ENCODE results near the gene CMIP.

The CMIP gene

GRCh38 chr16:81703177-81704155, 258.9 kb downstream of the CMIP start:
- Histone ChIP-seq H3K9ac (ENCODE audit: low read length) (no peak overlapping the region), H3K27ac (ENCODE audit: low read depth, low read length) (peak overlapping the region; percentile 21)

GRCh38 chr16:81705261-81705660, 260.7 kb downstream of the CMIP start:
- Histone ChIP-seq H3K4me1 (ENCODE audit: control insufficient read depth, insufficient read depth, low read length) (peaks cover 17% of the 10 kb centered on the region), H3K36me3 (ENCODE audit: control insufficient read depth, insufficient read depth, low read length) (peaks cover 24% of the 10 kb centered on the region), H3K27ac (ENCODE audit: low read depth, low read length) (no peak overlapping the region), H3K27me3 (ENCODE audit: control insufficient read depth, insufficient read depth, low read length) (no peaks in the 10 kb centered on the region), H3K9ac (ENCODE audit: low read length) (no peak overlapping the region), H3K4me3 (ENCODE audit: low read length) (no peak overlapping the region)

More at GRCh38 chr16:81703177-81704155, 258.9 kb downstream of the CMIP start:
- H3K36me3 ChIP-seq (ENCODE audit: control insufficient read depth, insufficient read depth, low read length): peaks cover 16% of the 10 kb centered on the region
- H3K4me1 ChIP-seq (ENCODE audit: control insufficient read depth, insufficient read depth, low read length): peaks cover 17% of the 10 kb centered on the region
- no peaks in the 10 kb centered on the region for H3K27me3 ChIP-seq (ENCODE audit: control insufficient read depth, insufficient read depth, low read length)
- H3K4me3 ChIP-seq (ENCODE audit: low read length): no peak overlapping the region

- Histone ChIP-seq H3K27ac (ENCODE audit: low read depth, low read length) (peak overlapping the region; percentile 60), H3K4me3 (ENCODE audit: low read length) (no peak overlapping the region), H3K36me3 (ENCODE audit: control insufficient read depth, insufficient read depth, low read length) (peaks cover 17% of the 10 kb centered on the region), H3K9ac (ENCODE audit: low read length) (no peak overlapping the region), H3K4me1 (ENCODE audit: control insufficient read depth, insufficient read depth, low read length) (peaks cover 18% of the 10 kb centered on the region), H3K27me3 (ENCODE audit: control insufficient read depth, insufficient read depth, low read length) (no peaks in the 10 kb centered on the region)
These were observed 262.0 kb downstream of the CMIP start for GRCh38 chr16:81706327-81707295.

- H3K9ac ChIP-seq (ENCODE audit: low read length): no peak overlapping the region
- H3K36me3 ChIP-seq (ENCODE audit: control insufficient read depth, insufficient read depth, low read length): peaks cover 16% of the 10 kb centered on the region
- peaks cover 23% of the 10 kb centered on the region for H3K4me1 ChIP-seq (ENCODE audit: control insufficient read depth, insufficient read depth, low read length)
- peak overlapping the region; percentile 60 for H3K27ac ChIP-seq (ENCODE audit: low read depth, low read length)
- no peaks in the 10 kb centered on the region for H3K27me3 ChIP-seq (ENCODE audit: control insufficient read depth, insufficient read depth, low read length)
- no peak overlapping the region for H3K4me3 ChIP-seq (ENCODE audit: low read length)
These were observed 263.0 kb downstream of the CMIP start for GRCh38 chr16:81707411-81708265.

- Histone ChIP-seq H3K9ac (ENCODE audit: low read length) (no peak overlapping the region), H3K36me3 (ENCODE audit: control insufficient read depth, insufficient read depth, low read length) (peaks cover 13% of the 10 kb centered on the region)
These were observed 263.8 kb downstream of the CMIP start for GRCh38 chr16:81708266-81709015.

GRCh38 chr16:81709016-81709900, 264.6 kb downstream of the CMIP start:
- Histone ChIP-seq H3K27ac (ENCODE audit: low read depth, low read length) (peak overlapping the region; percentile 60), H3K9ac (ENCODE audit: low read length) (no peak overlapping the region), H3K36me3 (ENCODE audit: control insufficient read depth, insufficient read depth, low read length) (peaks cover 13% of the 10 kb centered on the region), H3K27me3 (ENCODE audit: control insufficient read depth, insufficient read depth, low read length) (no peaks in the 10 kb centered on the region), H3K4me3 (ENCODE audit: low read length) (no peak overlapping the region), H3K4me1 (ENCODE audit: control insufficient read depth, insufficient read depth, low read length) (peaks cover 23% of the 10 kb centered on the region)

More at GRCh38 chr16:81708266-81709015, 263.8 kb downstream of the CMIP start:
- Histone ChIP-seq H3K4me1 (ENCODE audit: control insufficient read depth, insufficient read depth, low read length) (peaks cover 23% of the 10 kb centered on the region), H3K27me3 (ENCODE audit: control insufficient read depth, insufficient read depth, low read length) (no peaks in the 10 kb centered on the region), H3K27ac (ENCODE audit: low read depth, low read length) (peak overlapping the region; percentile 60), H3K4me3 (ENCODE audit: low read length) (no peak overlapping the region)

- Histone ChIP-seq H3K27me3 (ENCODE audit: control insufficient read depth, insufficient read depth, low read length) (no peaks in the 10 kb centered on the region), H3K27ac (ENCODE audit: low read depth, low read length) (no peak overlapping the region), H3K4me1 (ENCODE audit: control insufficient read depth, insufficient read depth, low read length) (peaks cover 23% of the 10 kb centered on the region), H3K4me3 (ENCODE audit: low read length) (no peak overlapping the region), H3K36me3 (ENCODE audit: control insufficient read depth, insufficient read depth, low read length) (peaks cover 12% of the 10 kb centered on the region), H3K9ac (ENCODE audit: low read length) (no peak overlapping the region)
These were observed 265.4 kb downstream of the CMIP start for GRCh38 chr16:81710044-81710443.

DNA sequence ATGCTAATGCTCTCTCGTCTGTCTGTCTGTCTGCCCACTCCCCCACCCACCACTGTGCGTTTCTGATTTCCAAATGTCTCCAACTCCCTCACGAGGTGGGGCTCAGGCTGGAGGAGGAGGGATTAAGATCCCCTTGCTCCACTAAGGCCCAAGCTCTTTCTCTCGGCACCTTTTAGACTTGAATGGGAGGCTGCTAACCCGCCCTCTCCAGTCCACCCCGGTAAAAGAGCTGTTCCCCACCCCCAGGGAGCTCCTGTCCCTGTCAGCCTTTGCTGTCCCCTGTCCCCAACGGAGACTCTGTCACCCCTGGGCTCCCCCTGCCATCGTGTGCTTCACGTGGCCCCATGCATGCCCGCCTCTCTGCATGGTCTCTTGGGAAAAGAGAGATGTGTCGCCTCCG, 266.0 kb downstream of the CMIP start:
- Histone ChIP-seq H3K4me3 (ENCODE audit: low read length) (no peak overlapping the region), H3K27me3 (ENCODE audit: control insufficient read depth, insufficient read depth, low read length) (no peaks in the 10 kb centered on the region), H3K9ac (ENCODE audit: low read length) (no peak overlapping the region), H3K27ac (ENCODE audit: low read depth, low read length) (no peak overlapping the region), H3K36me3 (ENCODE audit: control insufficient read depth, insufficient read depth, low read length) (peaks cover 10% of the 10 kb centered on the region), H3K4me1 (ENCODE audit: control insufficient read depth, insufficient read depth, low read length) (peaks cover 26% of the 10 kb centered on the region)

DNA sequence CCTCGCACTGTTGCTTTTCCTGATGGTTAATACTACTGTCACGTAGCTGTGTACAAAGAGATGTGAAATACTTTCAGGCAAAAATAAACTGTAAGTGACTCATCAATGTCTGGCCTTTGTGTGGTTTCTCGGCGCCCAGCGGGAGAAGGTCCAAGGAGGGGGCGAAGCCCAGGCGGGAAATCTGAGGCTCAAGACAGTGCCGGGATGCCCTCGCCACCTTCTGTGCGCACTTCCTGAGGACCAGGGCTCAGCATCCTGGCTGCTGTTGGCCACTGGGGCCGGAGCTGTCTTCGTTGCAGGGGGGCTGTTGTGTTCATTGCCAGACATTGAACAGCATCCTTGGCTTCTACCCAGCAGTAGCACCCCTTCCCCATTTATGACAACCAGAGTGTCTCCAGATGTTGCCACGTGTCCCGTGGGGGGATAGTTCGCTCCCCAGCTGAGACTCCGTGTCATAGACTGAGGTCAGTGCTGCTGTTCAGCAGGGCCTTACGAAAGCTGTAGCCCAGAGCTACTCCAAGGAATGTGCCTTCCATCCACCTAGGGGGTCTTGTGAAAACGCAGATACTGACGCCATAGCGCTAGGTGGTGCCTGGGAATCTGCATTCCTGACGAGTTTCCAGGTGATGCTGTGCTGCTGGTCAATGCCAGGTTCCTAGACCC, 267.2 kb downstream of the CMIP start:
- Histone ChIP-seq H3K9ac (ENCODE audit: low read length) (no peak overlapping the region), H3K27ac (ENCODE audit: low read depth, low read length) (peak overlapping the region; percentile 52), H3K36me3 (ENCODE audit: control insufficient read depth, insufficient read depth, low read length) (peaks cover 10% of the 10 kb centered on the region), H3K4me3 (ENCODE audit: low read length) (peak overlapping the region; percentile 8), H3K27me3 (ENCODE audit: control insufficient read depth, insufficient read depth, low read length) (no peaks in the 10 kb centered on the region), H3K4me1 (ENCODE audit: control insufficient read depth, insufficient read depth, low read length) (peaks cover 24% of the 10 kb centered on the region)

GRCh38 chr16:81712681-81713080, 268.1 kb downstream of the CMIP start:
- Histone ChIP-seq H3K27ac (ENCODE audit: low read depth, low read length) (no peak overlapping the region), H3K27me3 (ENCODE audit: control insufficient read depth, insufficient read depth, low read length) (no peaks in the 10 kb centered on the region), H3K36me3 (ENCODE audit: control insufficient read depth, insufficient read depth, low read length) (peaks cover 10% of the 10 kb centered on the region), H3K9ac (ENCODE audit: low read length) (no peak overlapping the region), H3K4me1 (ENCODE audit: control insufficient read depth, insufficient read depth, low read length) (peaks cover 15% of the 10 kb centered on the region), H3K4me3 (ENCODE audit: low read length) (no peak overlapping the region)

Data from rectal smooth muscle tissue (tissue), 1 donor.